GM10266 (cell line): ENCODE results near the gene LRRC39.

Source experiments
- DNase-seq: peaks from one replicate; pipeline ENCODE4 v3.0.0; 2012; ENCODE audit errors: extremely low spot score
- CTCF ChIP-seq: IDR thresholded peaks from 2 replicates; pipeline ENCODE4 v1.5.1; 2012; ENCODE audit warnings: mild to moderate bottlenecking, low read depth; ENCODE audit not compliant: control insufficient read depth, insufficient read depth; ENCODE audit errors: missing control alignments

The LRRC39 gene

GRCh38 chr1:100147875-100148274 is 30.2 kb downstream of the LRRC39 start:
- no peak for TF ChIP-seq CTCF
- DNase-seq = no peak

- TF ChIP-seq CTCF = no peak
- no peak for DNase-seq
Observed at GRCh38 chr1:100146958-100147357, 31.1 kb downstream of the LRRC39 start.

GRCh38 chr1:100145116-100145515 is 32.9 kb downstream of the LRRC39 start:
- no peak for TF ChIP-seq CTCF
- no peak for DNase-seq

GRCh38 chr1:100142343-100142742 is 35.7 kb downstream of the LRRC39 start:
- no peak for DNase-seq
- TF ChIP-seq CTCF = no peak

- no peak for TF ChIP-seq CTCF
- no peak for DNase-seq
Observed at GRCh38 chr1:100141192-100141591, 36.9 kb downstream of the LRRC39 start.

GRCh38 chr1:100137602-100138001 is 40.5 kb downstream of the LRRC39 start:
- no peak for TF ChIP-seq CTCF
- DNase-seq = no peak

- DNase-seq = no peak
- TF ChIP-seq CTCF = peak; percentile 28
Observed at GRCh38 chr1:100134872-100135271, 43.2 kb downstream of the LRRC39 start.
